SKM-1 treated with dmso at 0.1 percent for 144 hours (cell line): ENCODE data around the gene ESRRB.
"Not testable (repeated sequence)": the region's sequence is repeated elsewhere in the genome, so short reads cannot be mapped to it uniquely, and the experiment has no call there.

ENCODE experiments used
- DNase-seq: peaks from one replicate; lab custom pipeline; 2025; ENCODE audit not compliant: unreplicated experiment; lab: John Stamatoyannopoulos, UW

Gene ESRRB

GRCh38 chr14:76536636-76537035 lies 160.7 kb downstream of the ESRRB start:
- DNase-seq, result not testable (repeated sequence)

GRCh38 chr14:76537906-76538647 lies 162.1 kb downstream of the ESRRB start:
- DNase-seq, result no peak

- no peak for DNase-seq
These were observed 162.7 kb downstream of the ESRRB start for GRCh38 chr14:76538648-76539008.

- DNase-seq, result no peak
These were observed 163.2 kb downstream of the ESRRB start for GRCh38 chr14:76539130-76539529.

- DNase-seq, result no peak
These were observed 165.8 kb downstream of the ESRRB start for GRCh38 chr14:76541594-76542219.

- DNase-seq, result no peak
These were observed 170.7 kb downstream of the ESRRB start for GRCh38 chr14:76546426-76547221.

- no peak for DNase-seq
These were observed 171.9 kb downstream of the ESRRB start for GRCh38 chr14:76547831-76548230.

- DNase-seq, result no peak
These were observed 174.6 kb downstream of the ESRRB start for GRCh38 chr14:76550534-76550933.

- no peak for DNase-seq
These were observed 175.2 kb downstream of the ESRRB start for GRCh38 chr14:76551116-76551515.
